22Rv1 (cell line): ENCODE measurements around the gene SLC13A3.

Experiments used
- ZFX ChIP-seq: fragments of 450-650 bp; IDR thresholded peaks from 2 replicates; pipeline ENCODE4 v1.6.1; 2017; ENCODE audit warnings: antibody characterized with exemption, borderline replicate concordance
- TF ChIP-seq, protein P1 (sequence below): fragments of 450-650 bp; IDR thresholded peaks from 2 replicates; pipeline ENCODE4 v1.5.1; 2017; ENCODE audit warnings: mild to moderate bottlenecking

GRCh38 chr20:46601603-46602122, 49.6 kb downstream of the SLC13A3 start:
- TF ChIP-seq, protein P1, sequence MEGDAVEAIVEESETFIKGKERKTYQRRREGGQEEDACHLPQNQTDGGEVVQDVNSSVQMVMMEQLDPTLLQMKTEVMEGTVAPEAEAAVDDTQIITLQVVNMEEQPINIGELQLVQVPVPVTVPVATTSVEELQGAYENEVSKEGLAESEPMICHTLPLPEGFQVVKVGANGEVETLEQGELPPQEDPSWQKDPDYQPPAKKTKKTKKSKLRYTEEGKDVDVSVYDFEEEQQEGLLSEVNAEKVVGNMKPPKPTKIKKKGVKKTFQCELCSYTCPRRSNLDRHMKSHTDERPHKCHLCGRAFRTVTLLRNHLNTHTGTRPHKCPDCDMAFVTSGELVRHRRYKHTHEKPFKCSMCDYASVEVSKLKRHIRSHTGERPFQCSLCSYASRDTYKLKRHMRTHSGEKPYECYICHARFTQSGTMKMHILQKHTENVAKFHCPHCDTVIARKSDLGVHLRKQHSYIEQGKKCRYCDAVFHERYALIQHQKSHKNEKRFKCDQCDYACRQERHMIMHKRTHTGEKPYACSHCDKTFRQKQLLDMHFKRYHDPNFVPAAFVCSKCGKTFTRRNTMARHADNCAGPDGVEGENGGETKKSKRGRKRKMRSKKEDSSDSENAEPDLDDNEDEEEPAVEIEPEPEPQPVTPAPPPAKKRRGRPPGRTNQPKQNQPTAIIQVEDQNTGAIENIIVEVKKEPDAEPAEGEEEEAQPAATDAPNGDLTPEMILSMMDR: no peak
- TF ChIP-seq ZFX: no peak
